Measurements from ENCODE around the gene ANKLE1.

The ANKLE1 gene

DNA sequence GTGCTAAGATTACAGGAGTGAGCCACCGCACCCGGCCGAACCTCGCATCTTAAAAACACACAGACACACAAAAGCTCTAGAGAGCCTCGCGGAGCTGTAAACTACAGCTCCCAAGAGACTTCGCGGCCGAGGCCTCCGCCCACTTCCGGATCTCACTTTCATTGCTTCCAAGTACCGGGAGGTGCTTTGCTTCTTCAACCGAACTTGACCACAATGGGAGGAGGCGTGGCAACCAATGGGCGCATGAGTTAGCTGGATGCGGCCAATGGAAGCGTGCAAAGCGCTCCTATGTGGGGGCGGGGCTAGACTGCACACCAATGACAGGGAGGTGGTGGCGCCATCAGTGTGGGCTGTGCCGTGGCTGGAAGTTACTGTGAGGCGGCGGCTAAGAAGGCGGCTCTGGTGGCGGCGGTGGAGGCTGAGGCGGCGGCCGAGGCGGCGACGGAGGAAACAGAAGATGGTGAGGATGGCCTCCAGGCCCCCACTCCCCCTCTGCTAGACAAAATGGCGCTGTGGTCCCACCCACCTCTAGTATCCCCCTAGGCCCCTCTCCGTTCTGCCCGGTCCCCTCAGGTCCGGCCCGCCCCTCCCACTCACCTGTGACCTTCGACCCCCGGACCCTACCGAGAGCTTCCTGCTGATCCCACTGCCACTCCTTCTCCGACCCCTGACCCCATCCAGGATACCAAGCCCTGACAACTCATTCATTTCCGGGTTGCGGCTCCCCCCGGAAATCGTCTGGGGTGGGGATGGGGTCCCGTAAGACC is 27.7 kb downstream of the ANKLE1 start, which contains the start of gene DDA1:
Gene DDA1, plus strand, starts transcription at position 366 of the 767 bp plus-strand sequence. Its CDS starts 92 bp downstream, at position 458.
- peak; percentile 100 for DNase-seq

DNA sequence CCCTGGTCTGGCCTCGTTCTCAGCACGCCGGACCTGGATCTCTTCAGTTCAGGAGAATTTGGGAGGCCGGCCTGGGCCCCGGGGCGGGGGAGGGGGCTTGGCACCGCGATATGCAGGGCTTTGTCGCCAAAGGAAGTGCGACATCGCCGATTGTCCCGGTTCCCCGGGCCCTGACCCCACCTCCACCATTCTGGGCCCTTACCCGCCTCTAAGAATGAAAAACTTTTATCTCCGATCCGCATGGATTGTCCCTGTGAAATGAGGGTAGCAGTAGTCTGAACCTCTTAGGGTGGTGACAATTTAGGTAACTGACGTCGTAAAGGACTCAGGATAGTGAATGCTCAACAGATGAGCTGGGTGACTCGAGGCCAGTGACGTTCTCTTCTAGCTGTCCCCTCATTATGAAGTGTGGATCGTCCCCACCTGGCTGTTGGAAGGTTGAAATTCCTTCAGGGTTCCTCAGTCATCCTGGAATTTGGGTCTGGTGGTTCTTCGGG is 28.3 kb downstream of the ANKLE1 start:
- no peak for DNase-seq

DNA sequence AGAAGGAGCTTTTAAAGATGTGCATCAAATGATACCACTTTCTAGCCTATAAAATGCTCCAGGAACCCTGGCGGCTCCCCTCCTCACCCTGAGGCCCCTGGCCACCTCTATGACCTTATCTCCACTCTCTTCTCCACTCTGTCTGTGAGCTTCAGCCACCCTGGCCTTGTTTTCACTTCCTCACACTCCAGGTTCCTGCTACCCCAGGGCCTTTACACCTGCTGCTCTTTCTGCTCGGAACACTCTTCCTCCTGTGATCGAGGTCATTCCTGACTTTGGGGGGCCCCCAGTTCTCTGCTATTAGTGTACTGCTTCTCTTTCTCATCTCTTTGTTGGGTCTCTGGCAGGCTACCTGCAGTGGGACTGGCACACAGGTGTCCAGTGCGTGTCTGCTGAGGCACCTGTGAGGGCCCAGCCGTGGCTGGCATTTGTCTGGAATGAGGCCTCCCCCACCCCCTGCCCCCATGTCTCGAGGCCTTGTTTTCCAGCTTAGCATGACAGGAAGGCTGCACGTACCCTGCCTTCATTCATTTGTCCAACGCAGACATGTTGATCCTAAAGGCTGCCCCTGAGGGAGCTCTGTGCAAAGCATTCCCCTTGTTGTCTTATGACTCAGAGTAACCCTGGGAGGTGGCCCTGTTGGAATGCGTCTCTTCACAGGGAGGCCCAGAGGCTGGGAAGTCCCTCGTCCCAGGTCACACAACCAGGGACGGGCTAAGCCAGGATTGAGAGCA is 29.9 kb downstream of the ANKLE1 start:
- DNase-seq: no peak

DNA sequence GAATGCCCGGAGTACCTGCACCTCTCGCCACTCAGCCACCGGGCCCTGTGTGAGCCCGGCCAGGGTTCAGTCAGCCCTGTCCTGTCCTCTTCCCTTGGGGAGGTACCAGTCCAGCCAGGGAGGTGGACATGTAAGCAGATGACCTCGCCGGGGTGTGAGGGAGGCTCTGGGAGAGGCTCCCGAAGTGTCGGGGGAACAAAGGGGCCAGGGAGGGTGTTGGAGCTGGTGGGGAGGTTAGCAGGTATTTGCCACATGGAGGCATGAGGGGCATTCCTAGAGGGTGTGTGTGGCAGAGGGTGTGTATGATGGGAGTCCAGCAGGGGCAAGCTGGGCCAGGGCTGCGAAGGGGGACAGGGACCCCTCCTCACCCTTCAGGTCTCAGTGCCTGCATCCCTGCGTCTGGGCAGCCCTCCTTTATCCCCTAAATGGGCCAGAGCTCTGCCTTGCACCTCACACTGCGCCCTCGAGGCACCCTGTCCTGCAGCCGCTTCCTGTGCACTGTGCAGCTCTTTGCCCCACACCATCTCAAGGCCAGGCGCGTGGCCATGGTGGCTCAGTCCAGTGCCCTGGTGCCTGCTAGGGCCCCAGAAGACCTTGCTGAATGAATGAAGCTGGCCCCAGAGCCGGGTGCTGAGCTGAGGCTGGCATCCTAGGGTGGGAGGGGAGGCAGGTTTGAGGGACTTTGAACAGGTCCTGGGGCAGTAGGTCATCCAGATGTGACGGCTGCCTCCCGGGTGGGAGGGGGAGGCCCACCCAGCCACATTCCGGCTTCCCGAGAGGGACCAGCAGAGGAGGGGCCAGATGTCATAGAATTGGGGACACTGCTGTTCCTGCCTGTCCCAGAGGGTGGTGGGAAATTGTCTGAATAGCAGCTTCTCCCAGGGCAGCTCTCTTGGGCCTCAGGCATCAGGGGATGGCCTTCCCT is 30.8 kb downstream of the ANKLE1 start:
- DNase-seq: no peak

DNA sequence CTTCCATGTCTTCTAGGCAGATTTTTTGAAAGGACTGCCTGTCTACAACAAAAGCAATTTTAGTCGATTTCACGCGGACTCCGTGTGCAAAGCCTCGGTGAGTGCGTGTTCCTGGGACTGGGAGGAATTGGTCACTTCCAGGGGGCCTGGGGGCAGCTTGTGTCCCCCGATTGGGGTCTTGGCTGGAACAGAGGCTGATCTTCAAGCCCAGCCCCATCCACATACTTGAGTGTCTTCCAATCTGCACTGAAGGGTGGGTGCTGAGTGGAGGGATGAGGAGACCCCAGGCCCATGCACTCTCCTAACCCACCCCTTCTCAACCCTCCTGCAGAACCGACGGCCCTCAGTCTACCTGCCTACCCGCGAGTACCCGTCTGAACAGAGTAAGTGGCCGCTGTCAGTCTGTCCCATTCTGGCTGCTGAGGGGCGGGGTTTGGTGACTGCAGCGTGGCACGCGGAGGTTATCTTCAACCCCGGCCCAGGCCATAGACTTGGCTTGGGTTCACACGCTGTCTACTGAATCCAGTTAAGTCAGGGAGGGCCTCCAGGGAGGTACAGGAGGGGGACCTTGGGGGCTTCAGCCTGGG is 32.4 kb downstream of the ANKLE1 start:
- no peak for DNase-seq

DNA sequence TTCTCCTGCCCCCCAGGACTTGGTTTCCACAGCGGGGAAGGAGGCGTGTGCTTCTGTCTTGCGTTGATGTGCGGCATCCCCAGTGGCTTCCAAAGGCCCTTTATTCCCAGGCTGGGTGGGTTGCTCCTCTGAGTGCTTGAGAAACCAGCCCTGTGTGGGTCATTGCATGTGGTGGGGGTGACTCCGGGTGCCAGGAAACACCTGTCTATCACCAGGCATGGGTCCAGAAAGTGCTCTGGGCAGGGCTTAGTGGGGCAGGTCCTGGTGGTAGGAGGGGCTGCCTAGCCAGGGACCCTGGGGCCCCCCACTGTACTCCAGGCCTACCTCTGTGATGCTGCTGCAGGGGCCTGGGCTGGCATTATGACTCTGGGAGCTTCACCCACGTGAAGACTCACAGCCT is 37.3 kb downstream of the ANKLE1 start:
- no peak for DNase-seq

DNA sequence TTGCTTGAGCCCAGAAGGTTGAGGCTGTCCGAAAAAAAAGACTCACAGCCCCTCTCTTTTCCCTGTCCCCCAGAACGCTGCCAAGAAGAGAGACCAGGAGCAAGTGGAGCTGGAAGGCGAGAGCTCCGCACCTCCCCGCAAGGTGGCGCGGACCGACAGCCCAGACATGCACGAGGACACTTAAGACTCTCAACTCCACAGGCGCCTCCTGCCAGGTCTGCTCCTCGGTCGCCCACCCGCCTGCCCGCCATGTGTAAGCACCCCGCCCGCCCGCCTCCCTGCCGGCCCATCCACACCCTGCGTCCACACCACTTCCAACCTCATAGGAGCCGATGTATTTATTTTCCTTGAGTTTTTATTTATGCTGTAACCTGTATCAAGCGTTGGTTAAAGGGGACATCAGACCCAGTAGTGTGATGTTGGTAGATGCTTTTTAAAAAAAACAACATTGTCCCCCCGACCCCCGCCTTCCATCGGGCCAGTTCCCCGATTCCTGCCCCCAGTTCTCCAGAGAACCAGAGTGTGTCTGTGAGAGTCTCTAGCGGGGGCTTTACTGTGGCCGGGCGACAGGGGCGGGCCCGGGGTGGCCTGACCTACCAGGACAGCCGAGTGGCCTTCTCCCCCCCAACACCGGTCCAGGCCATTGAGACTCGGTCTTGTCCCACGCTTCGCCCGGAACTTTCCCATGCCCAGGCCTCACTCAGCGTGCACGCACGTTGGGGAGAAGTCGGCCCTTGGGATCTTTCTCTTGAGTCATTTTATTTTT is 38.0 kb downstream of the ANKLE1 start:
- DNase-seq: no peak

DNA sequence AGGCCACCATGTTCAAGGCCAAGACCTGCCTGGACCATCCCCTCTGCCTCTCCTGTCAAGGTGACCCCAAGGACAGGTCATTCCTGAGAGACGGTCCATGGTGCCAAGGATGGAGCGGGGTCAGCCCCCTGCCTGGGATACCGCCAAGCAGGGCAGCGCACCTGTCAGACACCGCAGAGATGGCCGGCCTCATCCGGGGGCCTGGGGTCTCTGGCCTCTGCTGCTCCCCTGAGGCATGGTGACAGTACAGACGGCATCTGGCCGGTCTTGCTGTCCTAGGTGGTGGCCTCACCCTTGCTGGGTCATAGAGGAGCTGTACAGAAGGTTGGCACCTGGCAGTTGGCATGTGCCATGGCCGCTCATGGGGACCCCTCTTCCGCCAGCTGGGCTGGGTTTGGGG is 38.7 kb downstream of the ANKLE1 start:
- no peak for DNase-seq

DNA sequence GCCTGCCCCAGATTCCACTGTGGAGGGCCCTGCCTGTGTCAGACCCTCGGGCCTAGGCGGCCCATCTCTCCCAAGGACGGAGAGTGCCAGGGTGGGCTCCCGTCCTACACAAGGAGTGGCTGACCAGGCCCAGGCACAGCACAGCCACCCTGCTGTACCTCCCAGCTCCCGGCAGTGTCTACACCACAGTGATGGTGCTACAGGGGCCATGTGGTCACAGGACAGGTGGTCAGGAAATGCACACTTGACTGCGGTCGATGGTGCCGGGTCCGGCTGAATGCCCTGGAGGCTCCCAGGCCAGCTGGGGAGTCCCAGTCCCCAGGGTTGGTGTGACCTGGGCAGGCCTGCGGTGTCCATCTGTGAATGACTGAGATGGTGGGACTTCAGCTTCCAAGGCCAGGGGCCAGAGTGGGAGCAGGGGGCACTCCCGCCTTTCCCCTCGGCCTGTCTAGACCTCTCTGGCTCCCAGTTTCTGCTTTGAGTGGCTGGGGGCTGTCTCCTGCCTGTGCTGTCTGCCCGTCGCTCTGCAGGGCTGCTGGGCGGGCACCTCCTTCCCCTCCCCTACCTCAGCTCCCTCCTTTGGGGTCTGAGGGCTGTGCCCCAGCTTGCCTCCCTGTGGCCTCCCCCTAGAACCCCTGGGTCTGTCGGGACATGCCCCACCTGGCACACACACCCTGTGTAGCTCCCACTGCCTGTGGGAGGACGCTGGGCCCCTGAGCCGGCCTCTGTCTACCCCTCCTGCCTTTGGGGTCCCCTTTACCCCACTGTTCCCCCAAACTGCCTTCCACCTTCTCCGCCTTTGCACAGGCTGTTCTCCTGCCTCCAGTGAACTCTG is 40.2 kb downstream of the ANKLE1 start:
- no peak for DNase-seq

DNA sequence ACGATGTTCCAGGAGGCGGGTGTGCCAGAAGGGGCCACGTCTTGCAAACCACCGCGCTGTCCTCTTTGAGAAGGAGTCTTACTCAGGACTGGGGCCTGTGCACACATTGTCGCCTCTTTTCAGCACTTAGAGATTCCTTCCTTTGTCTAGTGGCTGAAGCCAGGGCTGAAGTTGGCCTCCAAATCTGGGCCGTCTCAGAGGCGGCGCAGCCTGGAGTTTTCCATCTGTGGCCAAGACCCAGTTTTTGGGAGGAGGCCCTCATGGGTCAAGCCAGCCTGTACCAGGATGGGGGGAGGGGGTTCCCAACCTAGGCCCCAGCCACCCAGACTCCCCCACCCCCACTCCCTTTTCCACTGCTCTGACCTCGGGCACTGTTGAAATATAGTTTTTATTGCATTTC is 41.2 kb downstream of the ANKLE1 start:
- DNase-seq: no peak

DNA sequence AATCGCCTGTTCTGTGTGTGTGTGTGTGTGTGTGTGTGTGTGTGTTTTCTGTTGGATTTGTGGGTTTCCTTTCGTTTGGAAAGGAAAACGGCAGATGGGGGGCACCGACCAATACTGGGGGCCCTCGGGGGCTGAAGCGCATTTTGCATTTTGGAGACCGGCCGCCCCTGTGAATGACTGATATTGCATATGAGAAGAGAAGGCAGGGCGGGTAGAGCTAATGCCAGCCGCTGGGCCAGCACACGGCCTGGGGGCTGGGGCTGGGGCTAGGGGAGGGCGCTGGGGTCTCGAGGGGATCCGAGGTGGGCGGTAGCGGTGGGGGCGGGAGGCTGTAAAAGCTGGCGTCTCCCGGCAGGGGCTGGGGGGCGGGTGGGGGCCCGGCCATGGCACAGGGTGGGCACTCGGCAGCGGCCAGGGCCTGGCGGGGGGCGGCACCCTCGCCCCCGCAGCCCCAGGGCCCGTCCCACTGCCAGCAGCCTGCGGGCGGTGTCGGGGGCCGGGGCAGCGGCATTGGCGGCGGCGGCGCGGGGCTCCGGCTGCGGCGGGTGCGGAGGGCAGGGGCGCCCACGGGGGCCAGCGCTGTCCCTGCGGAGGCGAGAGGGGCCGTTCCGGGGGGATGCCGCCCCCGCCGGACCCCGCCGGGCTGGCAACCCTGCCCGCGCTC is 41.7 kb downstream of the ANKLE1 start:
- no peak for DNase-seq

DNA sequence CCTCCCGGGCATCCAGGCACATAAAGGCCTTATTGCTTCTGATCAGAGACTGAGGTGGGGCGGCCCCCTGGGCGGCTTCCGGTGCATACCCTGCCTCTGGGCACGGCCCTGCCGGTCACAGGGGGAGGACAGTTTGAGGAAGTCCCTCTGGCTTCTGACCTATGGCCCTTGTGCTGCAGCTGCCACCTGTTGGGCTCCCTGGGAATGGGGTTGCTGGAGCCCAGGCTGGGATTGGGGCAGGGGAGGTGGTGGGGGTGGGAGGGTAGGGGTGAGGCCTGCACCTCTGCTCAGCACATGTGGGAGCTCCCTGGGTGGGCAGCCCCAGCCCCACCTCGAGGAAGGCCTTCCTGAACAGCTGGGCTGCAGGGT is 42.2 kb downstream of the ANKLE1 start:
- DNase-seq: no peak

DNA sequence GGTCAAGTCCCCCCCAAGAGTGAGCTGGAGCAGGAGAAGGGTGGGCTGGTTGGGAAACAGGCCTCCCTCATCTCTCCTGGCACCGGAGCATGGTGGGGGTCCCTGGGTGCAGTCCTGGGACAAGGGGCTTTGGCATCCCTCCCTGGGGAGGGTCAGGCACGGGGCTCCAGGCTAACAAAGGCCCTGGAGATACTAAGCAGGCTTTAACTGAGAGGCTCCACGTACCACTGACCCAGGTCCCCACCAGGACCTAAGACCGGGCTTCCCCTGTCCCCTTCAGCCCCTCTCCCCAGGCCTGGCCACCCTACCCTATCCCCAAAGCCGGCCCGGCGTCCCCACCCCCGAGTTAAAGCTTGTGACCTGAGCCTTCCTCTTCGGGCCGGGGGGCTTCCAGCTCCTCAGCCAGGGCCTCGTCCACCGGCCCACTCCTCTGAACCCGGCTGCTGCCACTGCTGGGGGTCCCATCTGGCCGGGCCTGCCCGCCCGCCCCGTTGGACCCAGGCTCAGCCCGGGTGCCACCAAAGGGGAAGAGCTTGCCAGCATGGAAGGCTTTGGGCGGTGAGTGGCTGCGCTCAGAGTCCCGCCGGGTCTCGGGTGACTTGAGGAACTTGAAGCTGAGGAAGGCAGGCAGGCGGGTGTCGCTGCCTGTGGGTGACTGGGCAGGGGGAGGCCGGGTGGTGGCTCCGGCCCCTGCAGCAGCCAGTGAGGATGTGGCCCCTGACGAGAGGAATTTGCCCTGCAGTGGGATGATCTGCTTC is 42.8 kb downstream of the ANKLE1 start:
- DNase-seq: no peak

DNA sequence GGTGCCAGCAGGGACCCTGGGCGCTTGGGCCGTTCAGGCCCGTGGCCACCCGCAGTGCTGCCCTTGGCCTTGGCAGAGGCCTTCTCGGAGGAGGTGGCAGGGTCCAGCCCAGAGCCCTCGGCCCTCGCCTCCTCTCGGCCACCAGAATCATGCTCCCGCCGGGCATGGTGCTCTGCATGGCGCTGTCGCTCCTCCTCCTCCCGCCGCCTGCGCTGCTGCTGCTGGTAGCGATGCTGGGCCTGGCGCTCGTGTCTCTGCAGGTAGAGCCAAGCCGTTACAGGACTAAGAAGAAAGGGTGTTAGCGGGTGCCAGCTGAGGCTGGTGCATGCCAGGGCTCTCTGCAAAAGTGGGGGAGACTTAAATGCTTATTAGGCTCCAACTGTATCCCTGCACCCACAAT is 43.4 kb downstream of the ANKLE1 start:
- DNase-seq: no peak

DNA sequence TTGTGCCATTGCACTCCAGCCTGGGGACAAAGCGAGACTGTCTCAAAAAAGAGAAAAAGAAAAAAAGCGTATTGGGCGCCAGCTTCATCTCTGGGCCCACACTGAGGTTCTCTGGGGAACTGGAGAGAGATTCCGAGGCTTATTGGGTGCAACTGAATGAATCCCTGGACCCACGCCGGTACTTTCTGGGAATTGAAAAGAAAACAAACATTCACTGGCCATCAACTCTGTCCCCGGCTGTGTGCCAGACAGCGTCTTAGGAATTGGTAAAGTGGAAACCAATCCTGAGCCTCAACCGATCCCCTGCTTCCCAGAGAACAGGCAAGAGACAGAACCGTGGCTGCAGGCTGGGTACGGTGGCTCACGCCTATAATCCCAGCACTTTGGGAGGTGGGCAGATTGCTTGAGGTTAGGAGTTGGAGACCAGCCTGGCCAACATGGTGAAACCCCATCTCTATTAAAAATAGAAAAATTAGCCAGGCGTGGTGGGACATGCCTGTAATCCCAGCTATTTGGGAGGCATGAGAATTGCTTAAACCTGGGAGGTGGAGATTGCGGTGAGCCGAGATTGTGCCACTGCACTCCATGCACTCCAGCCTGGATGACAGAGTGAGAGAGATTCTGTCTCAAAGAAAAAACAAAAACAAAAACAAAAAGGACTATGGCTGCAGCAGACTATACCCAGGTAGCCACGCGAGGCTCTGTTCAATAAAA is 44.3 kb downstream of the ANKLE1 start:
- DNase-seq: no peak

DNA sequence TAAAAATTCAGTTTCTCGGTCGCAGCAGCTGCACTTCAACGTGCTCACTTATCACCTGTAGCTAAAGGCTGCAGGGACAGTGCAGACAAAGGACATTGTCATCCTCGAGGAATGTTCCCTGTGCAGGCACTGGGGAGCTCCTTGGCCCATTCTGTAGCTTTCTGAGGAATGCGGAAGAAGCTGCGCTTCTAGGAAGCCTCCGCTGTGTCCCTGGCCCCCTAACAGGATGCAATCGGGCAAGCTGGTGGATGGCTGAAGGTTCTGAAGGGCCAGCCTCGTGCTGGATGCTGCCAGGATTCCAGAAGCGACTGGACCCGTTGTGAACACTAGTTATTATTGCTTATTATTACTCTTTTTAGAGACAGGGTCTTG is 44.9 kb downstream of the ANKLE1 start:
- DNase-seq: no peak

DNA sequence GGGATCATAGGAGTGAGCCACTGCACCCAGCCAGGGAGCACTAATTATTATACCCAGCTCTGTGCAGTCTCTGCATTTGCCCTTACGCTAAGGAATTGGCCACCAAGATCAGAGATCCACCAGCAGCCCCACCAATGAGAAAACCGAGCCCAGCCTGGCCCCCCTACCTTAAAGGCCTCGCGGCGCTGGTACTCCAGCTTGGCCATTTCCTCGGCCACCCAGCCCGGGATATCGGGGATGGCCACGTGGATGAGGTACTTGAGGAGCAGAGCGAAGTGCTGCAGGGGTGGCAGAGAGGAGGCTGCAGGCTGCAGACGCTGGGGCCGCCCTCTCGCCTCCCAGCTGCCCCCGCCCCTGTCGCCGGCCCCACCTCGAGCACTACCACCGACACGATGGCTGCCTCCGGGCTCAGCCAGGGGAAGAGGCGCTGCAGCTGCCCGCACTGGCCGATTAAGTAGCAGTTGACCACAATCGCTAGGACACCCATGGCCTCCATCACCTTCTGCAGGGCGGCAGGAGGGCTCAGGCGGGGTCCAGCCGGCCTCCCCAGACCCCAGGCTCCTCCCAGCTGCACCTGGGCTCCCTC is 45.5 kb downstream of the ANKLE1 start:
- DNase-seq: no peak

DNA sequence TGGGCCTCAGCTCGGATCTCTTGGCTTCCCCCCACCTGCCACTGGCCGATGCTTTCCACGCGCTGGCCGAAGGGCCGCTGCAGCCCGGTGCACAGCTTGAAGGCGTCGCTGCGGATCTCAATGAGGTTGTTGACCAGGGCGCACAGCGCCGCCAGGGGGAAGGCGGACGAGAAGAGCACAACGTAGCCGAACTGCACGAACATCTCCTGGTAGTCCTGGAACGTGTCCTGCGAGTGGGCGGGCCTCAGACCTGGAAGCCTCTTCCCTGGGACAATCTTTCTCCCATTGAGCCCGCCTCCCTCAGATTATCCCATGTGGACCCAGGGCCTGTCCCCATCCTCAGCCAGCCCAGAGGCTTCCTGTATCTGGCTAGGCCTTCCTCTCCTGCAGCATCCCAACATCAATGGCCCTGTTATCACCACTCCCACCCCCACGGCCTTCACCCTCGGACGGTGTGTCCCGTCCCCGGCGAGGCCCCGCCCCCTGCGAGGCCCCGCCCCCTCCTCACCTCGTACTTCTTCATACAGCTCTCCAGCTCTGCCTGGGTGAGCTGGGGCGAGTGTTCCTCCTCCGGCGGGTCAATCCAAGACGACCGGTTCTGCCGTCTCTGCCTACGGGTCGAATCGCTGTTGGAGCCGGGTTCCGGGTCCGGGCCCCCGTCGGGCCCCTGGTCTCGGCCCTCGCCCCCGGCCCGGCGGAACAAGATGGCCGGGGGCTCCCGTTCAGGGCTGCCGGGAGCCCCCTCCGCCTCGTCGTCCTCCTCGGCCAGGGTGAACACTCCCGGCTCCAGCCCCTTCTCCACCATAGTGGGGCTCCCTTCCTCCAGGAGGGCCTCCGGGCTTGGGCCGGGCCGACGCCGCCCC is 46.2 kb downstream of the ANKLE1 start:
- peak; percentile 66 for DNase-seq
